ENCODE results near the gene TRIOBP.
A peak's percentile ranks its signal among the peaks of the same experiment; 100 is the strongest.

TRIOBP gene

DNA sequence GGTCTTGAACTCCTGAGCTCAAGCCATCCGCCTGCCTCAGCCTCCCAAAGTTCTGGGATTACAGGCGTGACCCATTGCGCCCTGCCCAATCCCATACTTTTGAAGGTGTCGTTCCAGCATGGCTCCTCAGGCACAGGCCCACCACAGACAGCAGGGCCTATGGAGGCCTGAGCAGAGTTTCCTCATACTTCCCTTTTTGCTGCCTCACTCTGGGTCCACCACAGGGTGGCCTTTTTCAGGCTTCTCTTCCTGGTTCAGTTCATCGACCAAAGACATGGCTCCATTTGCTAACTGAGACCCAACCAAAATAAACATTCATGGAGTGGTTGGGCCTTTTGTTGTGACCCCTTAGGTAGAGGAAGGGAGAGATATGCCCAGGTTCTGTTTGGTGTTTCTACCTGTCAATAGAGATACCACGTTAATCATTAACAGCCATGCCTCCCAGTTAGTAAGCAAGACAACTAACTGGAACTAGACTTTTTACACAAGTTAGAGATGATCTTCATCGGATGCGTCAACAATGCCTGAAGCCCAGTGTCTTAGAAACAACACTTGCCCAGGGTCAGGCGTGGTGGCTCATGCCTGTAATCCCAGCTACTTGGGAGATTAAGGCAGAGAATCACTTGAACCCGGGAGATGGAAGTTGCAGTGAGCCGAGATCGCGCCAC, 35.1 kb downstream of the TRIOBP start:
- DNase-seq, result no peak

DNA sequence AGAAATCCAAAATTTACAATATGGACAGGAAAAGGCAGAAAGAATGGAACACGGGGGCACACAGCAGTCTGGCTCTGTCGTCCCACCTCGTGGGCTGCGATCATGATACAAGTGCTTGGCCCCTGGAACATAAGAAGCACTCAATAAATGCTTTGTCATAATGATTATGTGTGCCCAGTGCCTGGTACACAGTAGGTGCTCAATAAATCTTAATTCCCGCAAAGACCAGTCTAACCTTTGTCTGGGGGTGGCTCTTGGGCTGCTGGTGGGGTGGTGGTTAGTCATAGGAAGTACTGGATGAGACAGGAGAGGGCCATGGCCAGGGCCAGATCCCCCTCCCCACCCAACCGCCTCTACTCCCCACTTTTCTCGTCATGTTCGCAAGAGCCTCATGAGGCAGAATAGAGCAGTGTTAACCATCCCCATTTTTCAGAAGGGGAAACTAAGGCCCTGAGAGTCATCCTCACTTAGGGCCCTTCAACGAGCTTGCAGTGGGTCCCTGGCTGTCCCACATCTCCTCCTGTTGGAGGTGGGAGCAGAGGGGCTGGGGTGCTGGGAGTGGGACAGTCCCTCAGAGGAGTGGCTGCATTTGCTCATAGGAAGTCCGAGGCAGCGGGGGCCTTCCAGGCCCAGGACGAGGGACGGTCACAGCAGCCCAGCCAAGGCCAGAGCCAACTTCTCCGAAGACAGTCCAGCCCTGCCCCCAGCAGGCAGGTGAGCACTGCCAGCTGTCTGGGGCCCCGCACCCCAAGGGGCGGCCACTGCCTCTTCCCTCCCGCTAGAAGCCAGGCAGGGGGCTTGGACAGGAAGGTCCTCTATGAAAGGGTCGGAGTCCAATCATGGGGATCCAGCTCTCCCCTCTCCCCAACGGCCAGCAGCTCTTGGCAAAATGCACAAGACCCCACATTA, 36.1 kb downstream of the TRIOBP start:
- no peak for DNase-seq

DNA sequence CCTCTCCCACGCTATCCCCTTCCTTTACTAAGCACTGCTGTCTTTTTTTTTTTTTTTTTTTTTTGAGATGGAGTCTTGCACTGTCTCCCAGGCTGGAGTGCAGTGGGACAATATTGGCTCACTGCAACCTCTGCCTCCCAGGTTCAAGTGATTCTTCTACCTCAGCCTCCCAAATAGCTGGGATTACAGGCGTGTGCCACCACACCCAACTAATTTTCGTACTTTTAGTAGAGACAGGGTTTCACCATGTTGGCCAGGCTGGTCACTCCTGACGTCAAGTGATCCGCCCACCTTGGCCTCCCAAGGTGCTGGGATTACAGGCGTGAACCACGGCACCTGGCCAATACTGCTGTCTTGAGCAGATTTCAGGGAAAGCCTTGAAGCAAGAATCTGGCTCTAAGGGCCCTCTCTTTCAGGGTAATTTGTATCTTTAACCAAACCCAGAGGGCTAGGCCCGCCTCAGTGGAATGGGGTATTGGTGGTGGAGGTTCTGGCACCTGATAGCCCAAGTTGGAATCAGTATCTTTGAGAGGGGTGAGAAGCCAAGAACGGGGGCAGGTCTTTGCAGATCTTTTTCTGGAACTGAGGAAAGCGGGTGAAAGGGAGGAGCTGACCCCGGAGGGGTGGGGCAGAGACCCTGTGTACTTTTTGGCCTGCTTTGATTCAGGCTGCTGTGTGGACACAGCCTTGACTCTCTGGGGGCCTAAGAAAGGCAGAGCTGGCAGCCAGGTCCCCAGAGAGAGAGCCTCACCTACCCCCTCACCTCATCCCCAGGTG, 37.0 kb downstream of the TRIOBP start:
- no peak for DNase-seq

DNA sequence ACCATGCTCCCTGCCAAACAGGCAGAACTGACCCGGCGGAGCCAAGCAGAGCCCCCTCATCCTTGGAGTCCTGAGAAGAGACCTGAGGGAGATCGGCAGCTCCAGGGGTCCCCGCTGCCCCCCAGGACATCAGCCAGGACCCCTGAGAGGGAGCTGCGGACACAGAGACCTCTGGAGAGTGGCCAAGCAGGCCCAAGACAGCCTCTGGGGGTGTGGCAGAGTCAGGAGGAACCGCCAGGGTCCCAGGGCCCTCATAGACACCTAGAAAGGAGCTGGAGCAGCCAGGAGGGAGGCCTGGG, 37.5 kb downstream of the TRIOBP start:
- no peak for DNase-seq

DNA sequence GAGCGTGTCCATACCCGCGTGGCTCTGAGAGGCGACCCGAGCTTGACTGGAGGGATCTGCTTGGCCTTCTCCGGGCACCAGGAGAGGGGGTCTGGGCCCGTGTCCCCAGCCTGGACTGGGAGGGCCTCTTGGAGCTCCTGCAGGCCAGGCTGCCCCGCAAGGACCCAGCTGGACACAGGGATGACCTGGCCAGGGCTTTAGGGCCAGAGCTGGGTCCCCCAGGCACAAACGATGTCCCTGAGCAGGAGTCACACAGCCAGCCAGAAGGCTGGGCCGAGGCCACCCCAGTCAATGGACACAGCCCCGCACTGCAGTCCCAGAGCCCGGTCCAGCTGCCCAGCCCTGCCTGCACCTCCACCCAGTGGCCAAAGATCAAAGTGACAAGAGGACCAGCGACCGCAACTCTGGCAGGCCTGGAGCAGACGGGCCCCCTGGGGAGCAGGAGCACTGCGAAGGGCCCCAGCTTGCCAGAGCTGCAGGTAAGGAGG, 38.2 kb downstream of the TRIOBP start:
- DNase-seq, result no peak

DNA sequence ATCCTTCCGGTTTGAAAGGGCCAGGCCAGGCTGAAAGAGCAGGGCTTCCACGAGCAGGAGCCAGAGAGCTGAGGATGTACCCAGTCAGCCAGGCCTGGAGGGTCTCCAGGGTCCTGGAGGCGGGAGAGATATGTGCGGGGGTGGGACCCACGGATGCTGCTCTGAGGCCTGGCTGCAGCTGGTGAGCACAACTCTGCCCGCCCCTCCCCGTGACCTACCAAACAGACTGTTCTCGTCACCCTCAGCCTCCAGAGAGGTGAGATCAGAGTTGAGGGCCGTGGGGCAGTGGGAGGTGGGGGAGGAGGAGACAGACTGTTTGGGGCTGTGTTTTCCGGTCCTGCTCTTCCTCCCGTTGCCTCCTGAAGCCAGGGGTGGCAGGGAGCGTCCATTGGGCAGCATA, 42.2 kb downstream of the TRIOBP start:
- no peak for DNase-seq

DNA sequence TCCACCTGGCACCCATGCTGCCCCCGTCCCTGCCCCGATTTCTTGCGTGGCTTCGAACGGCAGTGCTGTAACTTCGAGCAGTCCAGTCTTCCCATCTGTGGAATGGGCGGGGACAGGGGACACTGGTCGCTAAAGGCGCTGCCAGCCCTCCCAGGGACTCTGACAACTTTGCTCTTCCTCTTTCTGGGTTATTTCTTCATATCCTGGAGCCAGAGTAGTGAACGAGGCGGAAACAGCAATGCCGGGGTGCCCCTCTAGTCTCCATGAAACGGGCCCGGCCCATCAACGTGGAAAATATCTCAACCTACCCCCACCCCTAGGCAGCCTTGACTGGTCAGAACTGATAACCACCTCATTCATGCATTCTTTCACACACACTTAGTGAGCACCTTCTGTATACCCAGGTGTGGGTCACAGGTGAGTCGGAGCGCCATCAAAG, 42.8 kb downstream of the TRIOBP start:
- no peak for DNase-seq

DNA sequence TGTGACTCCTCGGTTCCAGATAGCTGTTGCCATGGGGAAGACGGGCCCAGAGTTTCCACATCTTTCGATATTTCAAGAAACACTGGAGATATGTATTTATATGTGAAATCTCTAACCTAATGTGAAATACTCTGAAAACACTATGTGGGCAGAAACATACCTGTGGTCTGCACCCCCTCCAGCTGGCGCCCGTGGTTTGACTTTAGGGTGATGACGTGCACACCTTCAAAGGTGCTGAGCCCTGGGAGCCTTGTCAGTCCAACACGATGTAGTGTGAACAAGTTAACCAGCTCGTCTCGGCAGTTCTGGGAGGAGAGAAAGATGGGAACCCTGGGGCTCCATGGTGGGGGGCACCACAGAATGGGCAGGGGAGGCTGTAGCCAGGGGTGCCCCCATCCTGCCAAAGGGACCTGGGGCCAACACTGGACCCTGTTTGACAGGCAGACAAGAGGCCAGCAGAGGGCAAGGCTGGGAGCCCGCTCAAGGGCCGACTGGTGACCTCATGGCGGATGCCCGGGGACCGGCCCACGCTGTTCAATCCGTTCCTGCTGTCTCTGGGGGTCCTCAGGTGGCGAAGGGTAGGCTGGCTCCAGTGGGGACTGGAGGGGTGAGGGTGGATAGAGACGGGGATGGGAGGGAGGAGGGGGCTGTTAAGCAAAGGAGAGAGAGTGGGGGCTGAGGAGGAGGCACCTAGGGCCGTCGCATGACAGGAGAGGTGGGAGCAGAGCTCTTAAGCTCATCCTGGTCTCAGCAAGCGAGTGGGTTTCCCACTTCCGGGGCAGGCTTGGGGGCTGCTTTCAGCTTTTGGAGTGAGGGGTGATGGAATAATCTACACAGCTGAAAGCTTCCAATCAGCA, 43.8 kb downstream of the TRIOBP start:
- no peak for DNase-seq

DNA sequence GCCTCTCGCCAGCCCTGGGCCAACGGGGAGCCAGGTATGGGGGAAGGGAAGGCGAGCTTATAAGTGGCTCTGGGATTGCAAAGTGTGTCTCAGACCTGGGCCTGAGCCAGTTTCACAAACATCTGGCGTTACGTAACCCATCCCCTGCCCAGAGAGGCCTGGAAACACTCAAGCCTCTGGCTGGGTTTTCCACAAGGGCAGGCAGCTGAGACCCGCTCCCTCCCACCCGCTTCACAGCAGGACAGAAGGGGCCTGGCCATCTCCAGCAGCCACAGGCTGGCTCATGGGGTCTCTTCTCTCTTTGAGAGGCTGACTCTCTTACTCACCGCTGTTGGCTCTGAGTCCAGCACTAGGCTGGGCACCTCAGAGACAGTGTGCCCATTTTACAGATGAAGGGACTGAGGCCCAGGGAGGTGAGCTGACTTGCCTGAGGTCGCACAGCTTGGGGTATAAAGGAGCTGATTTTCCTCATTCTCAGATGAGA, 44.5 kb downstream of the TRIOBP start:
- DNase-seq, result peak; percentile 57

DNA sequence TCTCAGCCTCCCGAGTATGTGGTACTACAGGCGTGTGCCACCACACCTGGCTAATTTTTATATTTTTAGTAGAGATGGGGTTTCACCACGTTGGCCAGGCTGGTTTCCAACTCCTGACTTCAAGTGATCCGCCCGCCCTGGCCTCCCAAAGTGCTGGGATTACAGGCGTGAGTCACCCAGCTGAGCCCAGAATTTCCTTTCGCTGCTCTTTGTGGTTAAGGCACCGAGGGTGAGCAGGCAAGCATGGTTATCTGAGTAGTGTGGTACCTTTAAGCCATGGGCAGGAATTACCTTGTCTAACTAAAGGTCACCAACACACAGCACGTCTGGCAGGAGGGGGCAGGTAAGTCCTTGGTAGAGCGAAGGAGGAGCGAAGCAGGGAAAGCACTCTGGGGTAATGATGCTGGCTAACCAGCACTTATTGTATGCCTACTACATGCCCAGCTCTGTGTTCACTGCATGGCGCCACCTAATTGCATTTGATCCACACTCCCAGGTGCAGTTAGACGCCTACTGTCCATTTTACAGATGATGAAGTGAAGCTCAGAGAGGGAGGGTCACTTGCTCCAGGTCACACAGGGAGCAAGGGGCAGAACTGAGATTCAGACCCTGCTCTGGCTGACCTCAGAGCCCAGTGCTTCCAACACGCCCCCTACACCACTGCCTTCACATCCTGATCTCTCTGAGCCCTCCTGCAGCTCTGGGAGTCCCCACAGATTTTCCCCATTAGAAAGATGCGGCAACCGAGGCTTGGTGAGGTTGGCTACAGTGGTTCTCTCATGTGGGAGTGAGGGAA, 45.7 kb downstream of the TRIOBP start:
- DNase-seq, result no peak

DNA sequence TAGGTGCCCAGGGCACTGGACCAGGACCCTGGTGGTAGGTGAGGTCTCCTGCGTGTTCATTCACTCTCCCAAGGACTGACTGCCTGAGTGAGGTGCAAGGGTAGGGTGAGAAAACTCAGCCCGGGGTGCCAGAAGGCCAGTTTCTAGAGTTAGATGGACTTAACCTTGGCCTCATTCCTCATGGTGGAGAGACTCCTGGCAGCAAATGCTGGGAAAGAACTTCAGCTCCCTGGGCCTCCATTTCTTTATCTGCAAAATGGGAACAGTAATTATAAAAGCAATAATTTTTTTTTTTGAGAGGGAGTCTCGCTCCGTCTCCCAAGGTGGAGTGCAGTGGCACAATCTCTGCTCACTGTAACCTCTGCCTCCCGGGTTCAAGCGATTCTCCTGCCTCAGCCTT, 47.7 kb downstream of the TRIOBP start:
- DNase-seq, result no peak

DNA sequence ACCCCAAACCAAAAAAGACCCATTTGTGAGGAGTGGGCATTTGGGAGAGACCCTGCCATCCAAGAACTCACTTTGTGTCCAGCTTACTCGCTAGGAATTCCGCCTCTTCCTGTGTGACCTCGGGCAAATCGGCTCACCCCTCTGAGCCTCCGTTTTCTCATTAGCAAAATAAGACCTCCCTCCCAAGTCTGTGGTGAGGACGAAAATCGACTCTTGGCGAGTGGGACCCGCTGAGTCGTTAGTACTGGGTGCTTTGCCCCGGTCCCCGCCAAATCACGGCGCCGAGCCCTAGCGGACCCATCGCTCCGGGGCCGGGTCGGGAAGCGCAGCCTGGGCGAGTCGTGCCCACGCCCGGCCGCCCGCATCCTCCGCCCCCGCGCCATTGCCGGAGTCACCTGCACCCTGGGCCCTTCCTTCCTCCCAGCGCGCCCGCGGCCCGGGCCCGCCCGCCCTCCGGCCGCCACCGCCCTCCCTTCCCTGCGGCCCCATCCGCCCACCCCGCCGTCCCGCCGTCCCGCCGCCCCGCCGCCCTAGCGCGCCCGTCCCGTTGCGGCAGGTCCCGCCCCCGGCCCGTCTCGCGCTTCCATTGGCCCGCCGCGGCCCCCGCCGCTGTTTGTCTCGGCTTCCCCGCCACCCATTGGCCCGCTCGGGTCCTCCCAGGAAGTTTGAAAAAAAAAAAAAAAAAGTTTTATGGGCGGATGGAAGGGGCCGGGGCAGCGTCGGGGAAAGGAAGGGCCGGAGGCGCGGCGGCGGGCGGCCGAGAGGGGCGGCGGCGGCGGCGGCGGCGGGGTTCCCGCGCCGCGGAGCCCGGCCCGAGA, 48.9 kb downstream of the TRIOBP start:
- DNase-seq, result peak; percentile 59

DNA sequence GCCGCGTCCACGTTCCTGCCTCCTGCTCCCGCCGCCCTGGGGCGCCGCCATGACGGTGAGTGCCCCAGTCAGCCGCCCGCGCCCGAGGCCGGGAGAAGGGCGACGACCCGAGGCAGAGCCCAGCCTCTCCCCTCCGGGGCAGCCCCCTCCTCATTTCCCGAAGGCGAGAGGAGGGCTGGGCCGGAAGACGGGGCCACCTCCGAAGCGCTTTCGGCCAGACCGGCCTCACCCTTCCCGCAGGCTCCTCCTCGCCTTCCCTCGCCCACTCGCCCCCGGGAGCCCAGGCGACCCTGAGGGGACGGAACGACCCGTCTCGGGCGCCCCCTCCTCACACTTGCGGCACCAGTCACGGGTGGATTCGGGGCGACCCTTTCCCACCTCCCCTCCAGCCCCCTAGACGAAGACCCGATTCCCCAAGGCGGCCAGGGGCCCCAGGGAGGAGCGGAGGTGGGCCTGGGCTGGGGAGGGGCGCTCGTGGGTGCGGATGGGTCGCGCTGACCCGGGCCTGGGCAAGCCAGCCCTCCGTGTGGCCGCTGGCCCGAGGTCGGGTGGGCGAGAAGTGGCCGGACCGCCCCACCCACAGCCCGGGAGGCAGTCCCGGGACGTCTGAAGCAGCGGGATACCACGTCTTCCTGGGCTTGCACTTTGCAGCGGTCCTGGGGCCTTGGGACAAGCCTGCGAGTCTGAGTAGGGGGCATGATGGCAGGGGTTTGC, 49.7 kb downstream of the TRIOBP start:
- DNase-seq, result no peak

DNA sequence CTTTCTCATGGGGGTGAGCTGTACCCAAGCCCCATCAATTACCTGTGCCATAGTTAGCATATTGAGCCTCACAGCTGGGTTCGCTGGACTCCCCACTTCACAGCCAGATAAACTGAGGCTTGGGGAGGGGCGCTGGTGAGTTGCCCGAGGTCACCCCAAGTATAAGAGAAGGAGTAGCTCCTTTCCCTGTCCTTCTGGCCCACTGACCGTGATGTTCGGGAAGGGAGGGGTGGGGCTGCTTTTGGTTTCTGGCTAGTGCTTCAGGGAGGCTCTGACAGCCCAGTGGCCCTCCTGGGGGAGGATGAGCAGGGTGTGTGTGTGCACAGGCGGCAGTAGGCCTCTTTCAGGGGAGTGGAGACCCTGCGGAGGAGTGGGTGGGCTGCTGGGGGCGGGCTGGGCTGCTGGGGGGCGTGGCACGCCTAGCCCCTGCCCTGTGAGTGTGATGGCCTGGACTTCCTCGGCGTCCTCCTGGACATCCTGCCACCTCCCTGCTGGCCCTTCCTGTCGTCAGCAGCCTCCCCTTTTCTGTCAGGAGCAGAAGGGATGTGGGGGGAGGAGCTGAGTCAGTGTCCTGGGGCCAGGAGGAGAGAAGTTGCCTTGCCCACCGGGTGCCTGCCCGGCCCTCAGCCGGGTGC, 50.3 kb downstream of the TRIOBP start:
- DNase-seq, result no peak

DNA sequence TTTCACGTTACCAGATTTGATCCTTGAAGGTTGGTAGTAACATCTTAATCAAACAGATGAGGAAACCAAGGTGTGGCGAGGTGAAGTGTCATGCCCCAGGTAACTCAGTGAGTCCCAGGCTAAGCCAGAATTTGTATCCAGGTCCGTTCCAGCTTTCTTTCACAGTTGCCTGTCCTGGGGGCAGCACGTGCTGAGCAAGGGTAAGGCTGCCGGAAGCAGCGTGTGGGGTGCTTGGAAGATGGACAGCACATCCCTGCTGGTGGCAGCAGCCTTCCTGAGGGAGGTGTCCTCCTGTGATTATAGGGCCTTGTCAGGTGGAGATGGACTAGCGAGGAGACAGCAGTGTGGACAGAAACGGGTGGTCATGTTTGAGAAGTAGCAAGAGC, 50.9 kb downstream of the TRIOBP start:
- no peak for DNase-seq

DNA sequence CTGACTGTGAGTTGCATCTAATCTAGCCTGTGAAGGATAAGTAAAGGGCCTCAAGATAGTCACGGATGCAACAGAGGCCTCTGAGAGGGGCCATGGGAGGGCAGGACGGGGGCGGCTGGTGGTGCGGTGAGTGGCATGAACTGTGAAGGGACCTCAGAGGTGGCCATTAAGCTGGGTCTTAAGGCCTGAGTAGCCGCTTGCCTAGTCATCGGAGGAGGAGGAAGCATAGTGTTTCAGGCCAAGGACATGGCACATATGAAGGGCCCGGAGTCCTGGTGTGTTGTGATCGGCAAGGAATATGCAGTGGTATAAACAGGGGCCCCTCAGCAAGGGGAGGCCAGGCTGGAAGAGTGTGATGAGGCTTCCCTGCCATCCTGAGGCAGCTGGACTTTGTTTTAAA, 51.8 kb downstream of the TRIOBP start:
- DNase-seq, result no peak

DNA sequence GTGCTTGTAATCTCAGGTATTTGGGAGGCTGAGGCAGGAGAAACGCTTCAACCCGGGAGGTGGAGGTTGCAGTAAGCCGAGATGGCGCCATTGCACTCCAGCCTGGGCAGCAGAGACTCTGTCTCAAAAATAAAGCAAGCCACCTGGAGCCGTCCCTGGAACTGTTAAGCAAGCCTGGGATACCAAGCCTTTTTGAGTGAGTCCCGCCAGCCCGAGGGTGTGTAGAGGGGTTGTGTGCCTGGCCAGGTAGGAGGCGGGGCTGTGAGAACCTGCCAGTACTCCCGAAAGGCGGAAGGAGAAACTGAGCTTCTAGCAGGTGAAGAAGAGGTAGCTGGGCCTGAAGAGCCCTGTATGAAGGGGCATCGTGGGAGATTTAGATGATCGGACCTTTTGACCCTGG, 52.4 kb downstream of the TRIOBP start:
- DNase-seq, result no peak

DNA sequence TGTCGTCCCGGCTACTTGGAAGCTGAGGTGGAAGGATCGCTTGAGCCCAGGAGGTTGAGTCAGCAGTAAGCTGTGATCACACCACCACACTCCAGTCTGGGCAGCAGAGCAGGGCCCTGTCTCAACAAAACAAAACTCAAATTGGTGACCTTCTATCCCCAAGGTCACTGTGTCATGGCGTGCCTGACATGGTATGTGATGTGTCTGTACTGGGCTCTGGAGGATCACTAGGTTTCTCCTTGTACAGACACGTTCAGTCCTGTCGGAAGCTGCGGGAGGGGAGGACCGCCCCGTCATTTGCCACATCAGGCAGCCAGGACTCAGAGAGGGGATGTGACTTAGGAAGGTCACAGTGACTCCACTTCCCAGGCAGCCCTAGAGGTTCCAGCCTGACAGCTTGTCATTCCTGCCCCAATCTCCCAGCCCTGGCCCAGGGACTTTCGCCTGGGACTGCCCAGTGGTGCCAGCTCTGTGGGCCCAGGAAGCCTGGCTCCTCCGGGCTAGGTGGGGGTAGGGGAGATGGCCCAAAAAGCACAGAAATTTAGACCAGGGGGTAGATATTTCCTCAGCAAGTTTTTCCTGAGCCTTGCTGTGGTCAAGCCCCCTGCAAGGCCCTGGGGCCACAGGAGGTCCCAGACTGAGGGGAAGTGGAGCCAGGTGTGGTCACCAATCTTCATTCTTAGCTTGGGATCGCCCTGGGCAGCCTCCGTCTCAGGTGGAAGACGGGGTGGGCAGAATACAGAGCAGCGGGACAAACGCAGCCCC, 53.2 kb downstream of the TRIOBP start:
- DNase-seq, result no peak
